Activated CD4-positive, alpha-beta T cell treated with anti-CD3 and anti-CD28 coated beads for 1 hour (primary cell): ENCODE results near the gene IDE.

Experiments used
- DNase-seq: peaks from one replicate; pipeline ENCODE4 v3.0.0-alpha.2; 2020

The IDE gene

DNA sequence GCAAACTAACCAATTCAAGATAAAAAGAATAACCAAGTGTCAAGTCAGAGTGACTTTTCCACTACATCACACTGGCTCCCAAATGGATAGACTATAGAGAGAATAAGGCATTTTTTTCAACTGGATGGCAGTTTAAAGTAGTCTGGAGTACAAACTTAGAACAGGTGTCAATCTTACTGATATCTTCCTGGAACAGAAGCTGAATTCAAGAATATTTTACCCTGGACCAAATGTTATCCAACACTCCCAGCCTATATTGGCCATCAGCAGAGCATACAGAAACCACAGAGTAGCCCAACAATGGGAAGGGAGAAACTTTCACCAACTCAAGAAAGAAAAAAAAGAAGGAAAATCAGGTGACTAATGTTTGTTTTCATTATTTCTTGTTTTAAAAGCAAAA, 11.5 kb downstream of the IDE start:
- DNase-seq, result no peak

DNA sequence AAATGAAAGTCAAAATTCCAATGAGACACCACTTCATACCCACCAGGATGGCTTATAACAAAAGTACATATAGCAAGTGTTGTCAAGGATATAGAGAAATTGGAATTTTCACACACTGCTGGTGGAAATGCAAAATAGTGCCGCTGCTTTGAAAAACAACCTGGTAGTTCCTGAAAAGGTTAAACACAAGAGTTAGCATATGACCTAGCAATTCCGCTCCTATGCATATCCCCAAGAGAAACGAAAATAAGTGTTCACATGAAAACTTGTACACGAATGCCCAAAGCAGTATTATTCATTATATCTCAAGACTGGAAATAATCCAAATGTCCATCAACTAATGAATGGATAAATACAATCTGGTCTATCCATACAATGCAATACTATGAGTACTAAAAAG, 14.8 kb downstream of the IDE start:
- DNase-seq, result no peak

DNA sequence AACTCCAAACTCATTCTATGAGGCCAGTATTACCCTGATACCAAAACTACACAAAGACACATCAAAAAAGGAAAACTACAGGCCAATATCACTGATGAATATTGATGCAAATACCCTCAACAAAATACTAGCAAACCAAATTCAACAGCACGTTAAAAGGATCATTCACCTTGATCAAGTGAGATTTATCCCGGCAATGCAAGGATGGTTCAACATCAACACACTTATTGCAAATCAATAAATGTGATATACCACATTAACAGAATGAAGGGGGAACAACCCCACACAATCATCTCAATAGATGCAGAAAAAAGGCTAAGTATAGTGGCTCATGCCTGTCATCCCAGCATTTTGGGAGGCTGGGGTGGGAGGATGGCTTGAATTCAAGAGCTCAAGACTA, 19.9 kb downstream of the IDE start:
- DNase-seq, result no peak

DNA sequence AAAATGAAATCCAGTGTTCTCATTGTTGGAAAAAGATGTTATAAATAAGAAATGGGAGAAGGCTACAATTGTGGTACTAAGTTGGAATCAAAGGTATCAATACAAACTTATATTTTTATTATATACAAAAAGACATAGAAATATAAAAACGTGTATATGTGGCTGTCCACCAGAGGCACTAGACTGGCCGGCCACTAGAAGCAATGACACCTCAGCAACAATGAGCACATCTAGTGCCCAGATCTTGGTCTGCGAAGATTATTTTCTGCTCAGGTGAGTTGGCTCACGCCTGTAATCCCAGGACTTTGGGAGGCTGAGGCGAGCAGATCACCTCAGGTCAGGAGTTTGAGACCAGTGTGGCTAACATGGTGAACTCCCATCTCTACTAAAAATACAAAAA, 21.6 kb downstream of the IDE start:
- DNase-seq, result no peak

DNA sequence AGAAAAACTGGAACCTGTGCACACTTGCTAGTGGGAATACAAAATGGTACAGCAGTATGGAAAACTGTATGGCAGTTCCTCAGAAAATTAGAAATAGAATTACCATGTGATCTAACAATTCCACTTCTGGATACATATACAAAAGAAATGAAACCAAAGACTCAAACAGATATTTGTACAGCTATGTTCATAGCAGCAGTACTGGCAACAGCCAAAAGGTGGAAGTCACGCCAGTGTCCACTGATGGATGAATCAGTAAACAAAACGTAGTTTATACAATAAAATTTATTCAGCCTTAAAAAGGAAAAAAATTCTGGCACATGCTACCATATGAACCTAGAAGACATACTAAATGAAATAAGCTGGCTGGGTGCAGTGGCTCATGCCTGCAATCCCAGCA, 23.0 kb downstream of the IDE start:
- DNase-seq, result no peak

DNA sequence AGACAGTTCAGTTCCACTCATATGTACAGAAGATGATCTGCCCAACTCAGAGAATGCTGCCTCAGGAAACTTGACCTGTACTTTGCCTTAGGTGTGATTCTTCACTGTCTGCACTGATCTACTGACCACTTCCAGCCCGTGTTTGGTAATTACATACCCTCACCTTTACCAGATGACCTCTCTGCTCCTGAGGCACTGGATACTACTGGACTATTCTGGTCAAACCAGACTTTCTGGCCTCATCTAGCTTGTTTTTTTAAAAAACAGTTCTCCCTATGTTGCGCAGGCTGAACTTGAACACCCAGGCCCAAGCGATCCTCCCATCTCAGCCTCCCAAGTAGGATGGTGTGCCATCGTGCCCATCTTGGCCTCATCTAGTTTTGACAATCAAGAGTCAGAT, 26.2 kb downstream of the IDE start:
- no peak for DNase-seq

DNA sequence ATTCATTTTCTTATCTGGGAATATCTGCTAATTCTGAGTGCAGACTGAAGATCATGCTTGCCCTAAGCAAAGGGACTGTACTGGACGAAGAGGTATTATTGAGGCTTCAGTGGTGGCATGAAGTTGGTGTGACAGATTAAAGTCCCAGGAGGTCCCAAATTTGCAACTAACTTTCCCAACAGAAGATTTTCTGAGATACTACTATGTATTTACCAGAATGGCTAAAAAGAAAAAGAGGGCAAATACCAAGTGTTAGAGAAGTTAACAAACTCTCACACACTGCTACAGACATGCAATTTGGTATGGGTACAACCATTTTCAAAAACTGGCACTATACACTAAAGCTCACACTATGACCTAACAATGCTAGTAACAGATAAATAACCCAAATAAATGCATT, 28.3 kb downstream of the IDE start:
- no peak for DNase-seq

DNA sequence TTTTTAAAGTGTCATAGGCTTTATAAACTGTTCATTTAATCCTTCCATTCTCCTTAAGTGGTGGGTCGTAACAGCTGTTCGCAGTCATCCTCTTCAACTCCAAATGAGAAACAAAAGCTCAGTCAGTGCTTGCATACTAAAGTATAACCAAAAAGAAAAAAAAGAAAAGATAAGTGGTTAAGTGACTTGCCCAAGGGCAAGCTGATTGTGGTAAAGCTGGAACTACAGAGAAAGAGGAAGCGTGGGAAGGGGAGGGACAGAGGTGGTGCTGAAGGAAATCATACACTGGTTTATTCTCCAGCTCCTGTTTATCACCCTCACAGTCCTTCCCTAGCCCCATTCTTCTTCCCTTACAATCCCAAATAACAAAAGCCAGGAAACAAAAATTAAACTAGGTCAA, 29.6 kb downstream of the IDE start:
- DNase-seq, result no peak

DNA sequence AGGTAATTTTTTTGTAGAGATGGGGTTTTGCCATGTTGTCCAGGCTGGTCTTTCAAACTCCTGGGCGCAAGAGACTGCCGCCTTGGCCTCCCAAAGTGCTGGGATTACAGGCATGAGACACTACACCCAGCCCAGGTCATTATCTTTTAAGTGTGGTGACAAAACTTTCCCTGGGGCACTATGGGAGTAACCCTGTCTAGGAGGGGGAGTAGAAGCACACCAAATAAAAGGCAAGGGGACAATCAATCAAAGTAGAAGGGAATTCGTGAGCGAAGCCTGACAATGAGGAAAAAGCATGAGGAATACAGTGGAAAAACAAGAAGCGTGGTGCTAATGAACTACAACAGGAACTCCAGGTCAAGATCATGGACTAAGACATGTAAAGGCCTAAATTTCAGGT, 31.4 kb downstream of the IDE start:
- DNase-seq, result no peak

DNA sequence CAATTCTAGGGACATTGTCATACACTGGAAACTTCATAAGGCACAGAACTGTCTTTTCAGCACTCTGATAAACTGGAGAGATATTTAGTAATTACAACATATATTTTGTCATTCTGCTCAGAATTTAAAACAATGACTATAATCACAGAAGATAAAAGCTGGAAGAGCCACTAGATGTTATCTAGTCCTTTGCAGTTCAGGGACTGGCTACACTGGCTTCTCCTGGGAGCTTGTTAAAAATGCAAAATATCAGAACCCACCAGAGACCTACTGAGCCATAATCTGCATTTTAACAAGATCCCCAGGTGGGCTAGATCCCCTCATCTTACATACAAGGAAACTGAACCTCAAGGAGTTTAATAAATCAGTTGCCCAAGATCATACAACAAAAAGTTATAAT, 32.3 kb downstream of the IDE start:
- DNase-seq, result no peak

DNA sequence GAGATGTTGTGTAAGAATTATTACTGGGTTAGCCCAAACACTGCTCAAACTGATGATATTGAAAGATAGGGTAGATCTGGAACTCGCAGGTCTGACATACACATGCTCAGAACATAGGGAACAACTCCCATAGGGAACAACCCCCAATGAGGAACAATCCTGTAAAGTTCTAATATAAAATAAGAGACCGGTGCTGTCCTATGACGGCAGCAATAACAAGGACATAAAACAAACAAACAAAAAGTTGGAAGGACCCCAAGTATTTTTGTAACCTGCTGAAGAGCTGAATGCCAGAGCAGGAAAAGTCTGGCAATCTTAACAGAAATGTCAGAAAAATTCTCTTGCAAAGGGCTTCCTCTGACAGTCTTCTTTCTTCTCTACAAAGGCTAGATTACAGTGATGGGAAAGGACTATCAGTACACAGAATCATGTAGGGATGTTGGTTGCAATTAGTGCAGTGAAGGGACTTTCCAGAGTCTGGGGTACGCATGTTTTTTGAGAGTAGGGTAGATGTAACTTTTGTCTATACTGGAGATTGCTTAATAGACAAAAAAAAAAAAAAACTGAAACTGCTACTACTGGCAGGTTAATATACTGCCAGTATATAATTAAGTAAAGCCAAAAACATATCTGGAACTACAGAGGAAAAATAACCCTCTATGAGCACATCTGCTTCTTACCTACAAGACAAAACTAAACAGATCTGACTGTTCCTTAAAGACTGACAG, 35.5 kb downstream of the IDE start:
- DNase-seq, result no peak

DNA sequence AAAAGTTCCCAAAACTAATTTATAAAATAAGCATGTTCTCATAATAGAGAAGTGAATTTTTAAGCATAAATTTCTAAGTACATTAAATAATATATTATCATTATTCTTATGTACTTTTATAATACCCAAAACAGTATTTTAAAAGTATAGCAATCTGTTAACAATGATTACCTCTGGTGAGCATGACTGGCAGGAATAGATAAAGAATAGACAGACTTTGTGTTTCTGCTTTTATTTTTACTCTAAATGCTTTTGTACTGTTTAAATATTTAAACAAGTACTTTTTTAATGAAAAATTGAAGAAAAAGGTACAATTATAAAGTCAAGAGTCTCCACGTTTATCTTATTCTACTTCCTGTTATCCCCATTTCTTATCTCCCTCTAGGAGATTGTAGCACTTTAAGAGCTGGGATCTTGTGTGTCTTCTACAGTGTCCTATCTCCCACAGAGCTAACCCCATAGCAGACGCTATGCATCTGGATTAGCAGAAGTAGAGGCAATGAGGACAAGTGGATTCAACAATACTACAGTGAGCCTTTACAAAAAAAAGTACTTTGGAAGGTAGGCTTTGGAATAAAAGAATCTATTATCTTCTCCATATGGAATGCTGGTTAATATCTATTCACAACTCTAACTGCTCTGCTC, 42.9 kb downstream of the IDE start:
- DNase-seq, result no peak

DNA sequence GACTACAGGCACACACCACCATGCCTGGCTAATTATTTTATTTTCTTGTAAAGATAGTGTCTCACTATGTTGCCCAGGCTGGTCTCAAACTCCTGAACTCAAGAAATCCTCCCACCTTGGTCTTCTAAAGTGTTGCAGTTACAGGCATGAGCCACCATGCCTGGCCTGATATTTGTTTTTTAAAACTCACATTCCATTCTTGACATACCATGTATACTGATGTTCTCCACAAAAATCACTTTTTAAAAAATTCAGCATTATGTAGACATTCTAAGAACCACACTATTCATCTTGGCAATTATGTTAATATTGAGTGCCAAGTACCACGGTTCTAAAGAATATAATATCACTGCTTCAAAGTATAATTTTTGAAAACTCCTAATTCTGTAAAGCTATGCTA, 43.5 kb downstream of the IDE start:
- no peak for DNase-seq

DNA sequence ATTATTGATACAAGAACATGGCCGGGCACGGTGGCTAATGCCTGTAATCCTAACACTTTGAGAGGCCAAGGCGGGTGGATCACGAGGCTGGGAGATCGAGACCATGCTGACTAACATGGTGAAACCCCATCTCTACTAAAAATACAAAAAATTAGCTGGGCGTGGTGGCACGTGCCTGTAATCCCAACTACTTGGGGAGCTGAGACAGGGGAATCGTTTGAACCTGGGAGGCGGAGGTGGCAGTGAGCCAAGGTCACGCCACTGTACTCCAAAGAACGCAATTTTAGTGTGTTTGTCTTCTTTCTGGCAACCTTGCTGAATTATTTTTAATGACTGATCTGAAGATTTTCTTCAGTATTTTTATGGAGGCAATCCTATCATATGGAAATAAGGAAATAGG, 46.2 kb downstream of the IDE start:
- no peak for DNase-seq

DNA sequence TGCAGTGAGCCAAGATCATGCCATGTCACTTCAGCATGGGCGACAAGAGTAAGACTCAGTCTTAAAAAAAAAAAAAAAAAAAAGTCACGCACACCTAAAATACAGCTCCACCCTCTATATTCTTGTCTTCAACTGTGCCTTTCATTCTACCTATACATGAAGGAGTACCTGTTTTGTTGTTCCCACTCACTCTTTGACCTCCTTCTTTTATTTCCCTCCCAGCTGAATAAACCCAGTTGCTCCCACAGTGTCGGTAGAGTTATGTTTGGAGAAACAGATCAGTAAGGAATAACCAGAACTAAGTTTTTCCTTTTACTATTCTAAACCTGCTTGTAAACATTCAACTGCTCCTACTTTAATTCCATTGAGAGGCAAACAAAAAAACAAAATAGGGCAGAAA, 50.3 kb downstream of the IDE start:
- DNase-seq, result no peak

DNA sequence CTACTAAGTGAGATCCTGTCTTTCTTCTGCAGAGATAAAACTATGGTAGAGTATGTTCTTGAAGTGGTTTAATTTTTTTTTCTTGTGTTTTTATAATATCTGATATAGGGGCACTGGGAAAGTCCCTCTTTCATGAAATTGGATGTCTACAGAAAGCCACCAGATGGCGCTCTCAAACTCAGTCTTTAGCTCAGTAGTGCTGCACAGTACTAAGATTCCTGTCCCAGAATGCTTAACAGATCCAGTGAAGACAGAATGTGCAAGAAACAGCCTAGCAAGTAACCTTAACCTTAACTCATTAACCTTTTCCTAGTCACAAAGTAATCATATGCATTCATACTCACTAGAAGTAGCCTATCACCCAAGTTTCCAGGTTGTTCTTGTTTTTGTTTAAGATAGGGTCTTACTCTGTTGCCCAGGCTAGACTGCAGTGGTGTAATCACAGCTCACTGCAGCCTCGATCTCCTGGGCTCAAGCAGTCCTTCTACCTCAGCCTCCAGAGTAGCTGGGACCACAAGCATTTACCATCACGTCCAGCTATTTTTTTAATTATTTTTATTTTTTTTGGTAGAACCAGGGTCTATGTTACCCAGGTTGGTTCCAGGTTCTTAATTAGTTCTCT, 56.7 kb downstream of the IDE start:
- peak; percentile 41 for DNase-seq

DNA sequence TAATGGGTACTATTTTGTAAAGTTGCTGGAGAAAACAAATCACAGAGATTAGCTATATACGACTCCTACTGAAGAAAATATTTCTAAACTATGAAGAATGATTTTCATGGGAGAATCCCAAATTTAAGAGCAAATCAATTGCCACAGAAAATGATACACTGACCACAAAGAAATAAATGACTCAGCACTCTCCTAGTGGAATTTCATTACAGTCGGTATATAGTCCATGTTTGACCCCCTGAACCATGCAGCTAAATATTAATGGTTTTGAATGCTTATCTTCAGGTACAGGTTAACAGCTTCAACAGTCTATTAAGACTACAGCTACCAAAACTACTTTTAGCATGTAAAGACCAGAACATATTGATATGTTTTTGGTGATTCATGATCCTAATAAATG, 65.0 kb downstream of the IDE start:
- no peak for DNase-seq

DNA sequence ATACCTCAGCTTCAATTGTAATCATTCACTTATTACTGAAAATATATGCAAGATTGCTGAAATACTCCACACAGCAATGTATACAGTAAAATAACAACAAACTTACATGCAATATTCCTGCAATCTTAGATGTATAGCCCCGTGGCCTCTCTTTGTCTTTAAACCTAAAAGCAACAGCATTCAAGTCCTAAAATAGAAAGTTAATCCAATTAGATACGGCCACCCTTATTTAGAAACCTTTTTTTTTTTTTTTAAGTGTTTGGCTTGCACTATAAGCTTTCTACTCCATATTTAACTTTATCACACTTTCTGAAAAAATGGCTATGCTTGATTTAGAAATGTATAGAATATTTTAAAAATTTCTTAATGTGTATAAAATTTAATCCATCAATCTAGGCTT, 67.6 kb downstream of the IDE start:
- no peak for DNase-seq

DNA sequence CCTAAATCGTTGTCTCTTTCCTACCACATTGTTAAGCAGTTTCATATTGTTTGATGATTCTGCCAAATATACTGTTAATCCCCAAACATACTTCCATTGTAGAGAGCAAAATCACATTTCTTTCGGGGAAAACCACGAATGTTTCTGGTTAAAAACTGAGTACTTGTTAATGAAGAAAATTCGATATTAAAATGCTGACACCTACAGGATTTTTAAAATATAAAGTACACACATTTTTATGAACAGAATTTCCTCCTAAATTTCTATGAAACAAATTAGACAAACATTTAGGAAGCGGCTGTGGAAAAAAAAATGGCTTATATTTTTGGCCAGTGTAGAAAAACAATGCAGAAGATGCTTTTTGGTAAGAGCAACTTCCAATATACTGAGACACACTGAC, 68.8 kb downstream of the IDE start:
- no peak for DNase-seq

DNA sequence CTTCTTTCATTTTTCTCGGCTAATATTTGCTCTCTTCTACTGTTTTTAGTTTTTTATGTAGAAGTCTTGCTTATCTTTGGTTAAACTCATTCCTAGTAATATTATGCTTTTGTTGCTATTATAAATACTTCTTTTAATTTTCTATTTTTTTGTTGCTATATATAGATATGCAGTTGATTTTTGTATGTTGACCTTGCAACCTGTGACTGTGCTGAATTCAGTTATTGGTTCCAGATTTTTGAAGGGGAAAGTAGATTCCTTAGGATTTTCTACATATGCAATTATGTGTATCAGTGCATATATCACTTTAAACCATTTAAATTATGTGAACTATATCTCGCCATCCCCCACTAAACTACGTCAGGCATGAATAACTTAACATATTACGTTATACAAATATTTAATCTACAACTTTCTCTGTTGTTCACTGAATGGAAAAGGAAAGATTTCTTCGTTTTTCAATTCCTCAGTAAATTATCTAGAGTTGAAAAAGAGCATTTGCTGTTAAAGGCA, 71.5 kb downstream of the IDE start:
- DNase-seq, result no peak

DNA sequence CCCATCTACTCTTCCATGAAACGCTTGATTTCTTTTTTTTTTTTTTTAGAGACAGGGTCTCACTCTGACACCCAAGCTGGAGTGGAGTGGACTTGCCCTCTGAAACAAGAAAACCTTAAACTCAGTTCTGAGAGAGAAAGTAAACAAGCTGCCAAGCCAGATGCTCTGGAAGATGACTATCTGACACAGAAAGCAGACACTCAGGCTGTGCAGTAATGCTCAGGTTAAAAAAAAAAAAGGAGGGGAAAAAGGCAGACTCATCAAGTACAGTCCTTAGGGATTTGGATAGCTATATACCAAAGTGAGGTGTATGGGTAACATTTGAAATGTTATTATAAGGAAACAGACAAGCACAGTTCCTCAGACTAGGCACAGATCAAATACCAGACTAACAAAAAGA, 80.5 kb downstream of the IDE start:
- DNase-seq, result no peak

DNA sequence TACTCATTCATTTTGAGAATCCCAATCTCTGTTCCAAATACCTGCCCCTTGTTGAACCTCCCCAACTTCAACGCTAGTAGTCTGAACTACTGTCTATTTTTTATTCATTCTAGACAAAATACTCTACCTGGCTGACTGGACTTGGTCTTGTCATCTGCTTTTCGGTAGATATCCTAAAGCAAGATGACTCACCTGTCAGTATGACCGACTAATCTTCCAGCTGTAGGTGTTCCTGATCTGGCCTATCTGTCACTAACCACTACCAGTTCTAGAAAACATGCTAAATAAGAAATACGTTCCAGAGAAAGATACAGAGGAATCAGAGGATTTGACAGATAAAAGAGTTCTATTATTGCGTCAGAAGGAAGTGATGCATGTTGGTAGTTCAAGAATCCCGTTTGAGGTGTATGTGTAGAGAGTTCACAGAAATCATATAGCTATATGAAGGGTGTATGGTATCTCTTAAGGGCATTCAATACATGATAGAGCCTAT, 81.1 kb downstream of the IDE start:
- no peak for DNase-seq

DNA sequence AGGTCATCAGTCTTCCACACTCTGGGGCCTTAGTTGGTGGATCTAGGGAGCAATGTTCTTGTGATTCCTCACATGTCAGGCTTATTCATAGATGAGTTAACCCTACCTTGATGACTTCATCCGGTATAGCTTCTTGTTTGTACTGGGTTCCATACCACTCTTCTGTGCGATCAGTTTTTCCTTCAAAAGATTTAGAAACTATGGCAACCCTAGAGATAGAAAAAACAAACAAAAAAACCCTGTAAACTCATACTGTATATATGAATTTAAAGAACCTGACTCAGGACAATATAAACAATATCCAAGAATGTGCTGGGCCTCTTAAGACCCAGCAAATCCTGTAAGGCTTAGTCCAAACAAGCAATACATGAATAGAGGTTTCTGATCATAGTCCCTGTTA, 83.5 kb downstream of the IDE start:
- DNase-seq, result no peak

DNA sequence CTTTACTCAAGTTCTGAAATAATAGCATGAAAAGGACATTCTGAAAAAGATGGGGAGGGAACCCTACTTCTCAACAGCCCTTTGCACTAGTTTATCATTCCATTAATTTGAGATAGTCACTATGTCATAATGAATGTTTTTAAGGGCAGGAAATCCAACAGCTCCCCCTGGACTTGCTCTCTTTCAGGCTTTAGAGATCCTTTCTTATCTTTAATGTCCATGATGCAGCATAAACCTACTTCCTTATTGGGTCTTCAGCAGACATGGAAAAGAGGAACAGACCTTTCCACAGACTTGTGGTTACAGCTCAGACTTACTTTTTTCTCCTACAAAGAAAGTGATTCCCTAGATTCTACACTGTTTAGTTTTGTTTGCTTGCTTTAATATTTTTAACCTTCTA, 87.3 kb downstream of the IDE start:
- no peak for DNase-seq
